Smooth muscle cell (in vitro differentiated cells): ENCODE measurements around the gene YIPF4. TPM values are rescaled to one million over a fixed set of nuclear protein-coding genes. Genes with fewer than 3 reads are reported as not detected.

Experiments used
- DNase-seq: peaks from one replicate; lab custom pipeline; 2025; ENCODE audit not compliant: unreplicated experiment; lab: John Stamatoyannopoulos, UW
- H2AFZ ChIP-seq: fragments of 200-600 bp; sonication (generic); 2 replicates; pipeline ENCODE4 v1.6.0; 2016; ENCODE audit warnings: antibody characterized with exemption, low read depth, mild to moderate bottlenecking
- H3F3A ChIP-seq: fragments of 200-600 bp; sonication (generic); 2 replicates; pipeline ENCODE4 v1.6.0; 2017; ENCODE audit warnings: antibody characterized with exemption, low read depth
- H3K27ac ChIP-seq: fragments of 200-600 bp; sonication (generic); 2 replicates; pipeline ENCODE4 v1.5.1; 2016; ENCODE audit warnings: low read depth, mild to moderate bottlenecking
- H3K27me3 ChIP-seq: fragments of 200-600 bp; sonication (generic); 2 replicates; pipeline ENCODE4 v1.6.1; 2016; ENCODE audit warnings: low read depth, mild to moderate bottlenecking
- H3K36me3 ChIP-seq: fragments of 200-600 bp; sonication (generic); 2 replicates; pipeline ENCODE4 v1.5.1; 2016; ENCODE audit warnings: low read depth
- H3K4me1 ChIP-seq: fragments of 200-600 bp; sonication (generic); 2 replicates; pipeline ENCODE4 v1.5.1; 2016; ENCODE audit warnings: low read depth
- H3K4me2 ChIP-seq: fragments of 200-600 bp; sonication (generic); 2 replicates; pipeline ENCODE4 v1.6.0; 2016; ENCODE audit warnings: mild to moderate bottlenecking
- H3K4me3 ChIP-seq: fragments of 200-600 bp; sonication (generic); 2 replicates; pipeline ENCODE4 v1.5.1; 2016; ENCODE audit warnings: mild to moderate bottlenecking
- H3K79me2 ChIP-seq: fragments of 200-600 bp; sonication (generic); 2 replicates; pipeline ENCODE4 v1.6.0; 2016; ENCODE audit warnings: low read depth, mild to moderate bottlenecking
- H3K9ac ChIP-seq: fragments of 200-600 bp; sonication (generic); 2 replicates; pipeline ENCODE4 v1.6.0; 2016; ENCODE audit warnings: low read depth
- H3K9me3 ChIP-seq: fragments of 200-600 bp; sonication (generic); replicated peaks from 2 replicates; pipeline ENCODE4 v1.5.1; 2016; ENCODE audit warnings: low read depth
- H4K20me1 ChIP-seq: fragments of 200-600 bp; sonication (generic); 2 replicates; pipeline ENCODE4 v1.6.0; 2016; ENCODE audit warnings: low read depth
- CTCF ChIP-seq: fragments of 200-600 bp; sonication (generic); IDR thresholded peaks from 2 replicates; pipeline ENCODE4 v1.5.1; 2017; ENCODE audit warnings: borderline replicate concordance, mild to moderate bottlenecking, antibody characterized with exemption; ENCODE audit not compliant: insufficient read depth, poor library complexity, severe bottlenecking
- WGBS: methylation state at CpG from one replicate; pipeline ENCODE4 v1.1.7; 2016; ENCODE audit warnings: low lambda C conversion rate; 5-methylcytosine and 5-hydroxymethylcytosine counted together
- polyA plus RNA-seq: library from polyadenylated mRNA; unstranded; fragments of >200 nt; fragmentation: Nextera tagmentation; extraction: Ambion mirVana; gene quantifications from 2 replicates; pipeline ENCODE4 v1.2.1, GENCODE V29; 2016
- total RNA-seq: library from RNA; depleted of rRNA; stranded (reverse); fragments of >200 nt; gene quantifications from 2 replicates; pipeline ENCODE4 v1.2.3, GENCODE V29; 2014

The YIPF4 gene
- total and polyA plus RNA-seq, 2 experiments from 2014 or later = 36.0 to 56.6 TPM

- Histone ChIP-seq H3K79me2 (peaks cover 46% of the 10 kb centered on the region), H3K9me3 (no peaks in the 10 kb centered on the region), H3K4me1 (peaks cover 6% of the 10 kb centered on the region), H3K36me3 (peaks cover 3% of the 10 kb centered on the region), H3K9ac (peak overlapping the region; percentile 96), H2AFZ (peak overlapping the region; percentile 94), H3K27me3 (peaks cover 8% of the 10 kb centered on the region), H4K20me1 (no peaks in the 10 kb centered on the region), H3K27ac (peak overlapping the region; percentile 77), H3K4me3 (peak overlapping the region; percentile 84), H3K4me2 (peak overlapping the region; percentile 92), H3F3A (no peaks in the 10 kb centered on the region)
- WGBS = 69% methylated on average over 5 of the region's 5 CpGs
- no peak for TF ChIP-seq CTCF
- no peak for DNase-seq
Observed at GRCh38 chr2:32277363-32277673, 386 bp upstream of the YIPF4 start.

- Histone ChIP-seq H3K9ac (peak overlapping the region; percentile 96), H2AFZ (no peak overlapping the region), H3K27ac (peak overlapping the region; percentile 77), H3K36me3 (peaks cover 3% of the 10 kb centered on the region), H3K4me2 (peak overlapping the region; percentile 92), H3K27me3 (peaks cover 2% of the 10 kb centered on the region), H3K4me3 (peak overlapping the region; percentile 84), H3K9me3 (no peaks in the 10 kb centered on the region), H3F3A (no peaks in the 10 kb centered on the region), H4K20me1 (peaks cover 3% of the 10 kb centered on the region), H3K79me2 (peaks cover 58% of the 10 kb centered on the region), H3K4me1 (peaks cover 6% of the 10 kb centered on the region)
- no peak for DNase-seq
- WGBS = 56% methylated on average over 6 of the region's 6 CpGs
- TF ChIP-seq CTCF = no peak
Observed at GRCh38 chr2:32278478-32278853, 762 bp downstream of the YIPF4 start.

GRCh38 chr2:32284321-32284720 is 6.6 kb downstream of the YIPF4 start:
- Histone ChIP-seq H3K9ac (no peak overlapping the region), H3K4me1 (peaks cover 4% of the 10 kb centered on the region), H3K4me3 (no peak overlapping the region), H3K9me3 (no peaks in the 10 kb centered on the region), H4K20me1 (peaks cover 49% of the 10 kb centered on the region), H3F3A (no peaks in the 10 kb centered on the region), H2AFZ (no peak overlapping the region), H3K4me2 (no peak overlapping the region), H3K79me2 (peaks cover 98% of the 10 kb centered on the region), H3K36me3 (peaks cover 3% of the 10 kb centered on the region), H3K27ac (peak overlapping the region; percentile 33), H3K27me3 (no peaks in the 10 kb centered on the region)
- 85% methylated on average over 2 of the region's 2 CpGs for WGBS
- no peak for DNase-seq
- TF ChIP-seq CTCF = no peak

GRCh38 chr2:32289165-32289999 is 11.7 kb downstream of the YIPF4 start:
- H3K27me3 ChIP-seq = no peaks in the 10 kb centered on the region
- peak overlapping the region; percentile 25 for H3K9ac ChIP-seq
- H3K9me3 ChIP-seq = no peaks in the 10 kb centered on the region
- peak overlapping the region; percentile 72 for H3K27ac ChIP-seq
- H2AFZ ChIP-seq = no peak overlapping the region
- H3K4me3 ChIP-seq = no peak overlapping the region
- H3K4me1 ChIP-seq = peaks cover 4% of the 10 kb centered on the region
- no peak for DNase-seq
- H3K79me2 ChIP-seq = peaks cover 74% of the 10 kb centered on the region
- H4K20me1 ChIP-seq = peaks cover 42% of the 10 kb centered on the region
- 63% methylated on average over 4 of the region's 4 CpGs for WGBS
- H3K4me2 ChIP-seq = peak overlapping the region; percentile 65
- no peaks in the 10 kb centered on the region for H3K36me3 ChIP-seq
- no peaks in the 10 kb centered on the region for H3F3A ChIP-seq
- TF ChIP-seq CTCF = no peak
